MV-4-11 (cell line): ENCODE results near the gene AHNAK2.

Source experiments
- DNase-seq: peaks from one replicate; lab custom pipeline; 2025; lab: John Stamatoyannopoulos, UW

Gene AHNAK2

GRCh38 chr14:105012171-105012985 is 34.2 kb upstream of the AHNAK2 start:
- no peak for DNase-seq

- no peak for DNase-seq
These were observed 33.3 kb upstream of the AHNAK2 start for GRCh38 chr14:105011312-105011990.

DNA sequence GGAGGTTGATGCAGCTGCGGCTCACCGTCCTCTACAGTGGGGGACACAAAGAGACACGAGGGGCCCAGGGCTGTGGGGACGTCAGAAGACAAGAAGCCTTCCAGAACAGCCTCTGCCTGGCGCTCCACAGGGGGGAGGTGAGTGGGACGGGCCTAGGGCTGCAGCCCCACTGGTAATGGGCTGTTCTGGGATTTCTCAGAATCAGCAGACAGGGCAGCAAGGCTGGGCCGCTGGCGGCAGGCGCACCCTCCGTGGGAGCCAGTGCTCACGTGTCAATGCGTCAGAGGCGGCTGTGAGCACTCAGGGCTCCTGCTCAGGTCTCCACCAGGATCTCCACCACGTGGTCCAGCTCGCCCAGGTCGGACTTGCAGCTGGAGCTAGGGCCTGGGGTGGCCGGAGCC is 32.7 kb upstream of the AHNAK2 start:
- DNase-seq, result no peak

DNA sequence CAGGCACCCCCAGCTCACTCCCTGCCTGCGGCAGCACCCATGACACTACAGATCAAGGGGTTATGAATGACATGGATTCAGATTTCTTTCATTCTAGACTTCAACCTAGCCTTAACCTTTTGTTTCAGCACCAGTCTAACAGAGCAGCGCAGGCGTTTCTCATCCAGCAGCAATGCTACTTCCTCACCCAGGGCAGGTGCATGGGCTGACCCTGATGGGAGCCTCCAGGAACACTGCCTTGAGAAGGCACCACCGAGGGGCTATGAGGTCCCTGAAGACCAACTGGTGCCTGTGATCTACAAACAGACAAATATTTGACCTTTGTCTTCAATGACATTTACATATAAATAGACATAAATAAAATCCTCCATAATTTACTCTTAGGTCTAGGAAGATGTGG is 31.9 kb upstream of the AHNAK2 start:
- DNase-seq, result no peak

GRCh38 chr14:105007593-105008264 is 29.6 kb upstream of the AHNAK2 start:
- no peak for DNase-seq

- DNase-seq, result no peak
These were observed 28.8 kb upstream of the AHNAK2 start for GRCh38 chr14:105006831-105007592.

- DNase-seq, result no peak
These were observed 28.0 kb upstream of the AHNAK2 start for GRCh38 chr14:105005929-105006830.

DNA sequence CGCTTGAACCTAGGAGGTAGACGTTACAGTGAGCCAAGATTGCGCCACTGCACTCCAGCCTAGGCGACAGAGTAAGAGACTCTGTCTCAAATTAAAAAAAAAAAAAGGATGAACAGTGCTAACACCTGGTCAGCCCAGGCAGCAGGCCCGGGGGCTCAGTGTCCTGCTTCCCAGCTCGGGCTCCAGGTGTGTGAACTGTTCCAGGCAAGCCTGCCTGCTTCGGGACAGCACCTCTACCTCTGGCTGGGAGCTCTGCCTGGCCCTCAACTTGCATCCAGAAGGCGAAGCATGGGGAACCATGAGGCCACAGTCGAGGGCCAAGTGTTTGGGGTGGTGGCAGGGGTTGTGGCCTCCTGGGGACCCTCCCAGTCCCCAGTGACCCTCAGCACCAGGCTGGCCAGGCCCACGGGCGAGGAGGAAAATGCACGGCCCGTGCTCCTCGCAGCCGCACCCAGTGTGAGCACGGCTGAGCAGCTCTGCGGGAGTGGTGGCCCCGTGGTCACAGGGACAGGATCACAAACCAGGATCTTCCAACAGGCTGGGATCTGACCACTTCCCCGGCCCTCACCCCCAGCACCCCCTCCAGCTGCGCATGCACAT is 27.3 kb upstream of the AHNAK2 start:
- DNase-seq, result no peak

DNA sequence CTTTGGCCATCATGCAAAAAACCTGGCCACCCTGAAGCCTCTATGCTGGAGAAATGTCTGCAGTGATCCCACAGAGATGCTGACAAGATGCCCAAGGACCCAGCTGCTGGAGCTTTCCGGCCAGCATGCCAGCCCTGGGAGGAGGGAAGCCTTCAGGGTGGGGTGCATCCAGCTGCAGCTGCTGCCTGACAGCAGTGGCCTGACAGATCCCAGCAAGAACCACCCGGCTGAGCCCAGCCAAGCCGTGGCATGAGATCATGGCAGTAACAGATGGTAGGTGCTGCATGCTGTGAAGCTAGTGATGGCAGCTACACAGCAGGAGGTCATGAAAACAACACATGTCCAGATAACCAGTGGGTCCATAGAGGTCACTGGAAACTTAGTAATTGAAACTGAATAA is 21.2 kb upstream of the AHNAK2 start:
- no peak for DNase-seq

- DNase-seq, result no peak
These were observed 20.6 kb upstream of the AHNAK2 start for GRCh38 chr14:104998801-104999200.

GRCh38 chr14:104996483-104996882 is 18.3 kb upstream of the AHNAK2 start:
- DNase-seq, result no peak

DNA sequence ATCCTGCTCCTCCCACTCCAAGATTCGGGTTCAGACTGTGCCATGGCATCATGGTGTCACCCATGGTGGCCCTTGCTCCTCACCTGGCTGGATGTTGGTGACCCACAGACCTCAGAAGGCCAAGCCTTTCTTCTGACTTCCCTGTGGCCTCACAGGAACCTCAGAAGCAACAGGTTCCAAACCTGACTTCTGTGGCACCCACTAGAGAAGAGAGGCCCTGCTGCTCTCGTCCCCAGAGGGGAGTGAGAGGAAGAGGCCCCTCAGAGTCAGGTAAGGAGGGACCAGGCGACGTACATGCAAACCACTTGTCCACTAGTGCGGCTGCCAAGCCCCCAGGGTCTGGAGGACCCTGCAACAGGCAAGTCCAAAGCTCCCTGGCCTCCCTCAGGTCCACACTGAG is 17.9 kb upstream of the AHNAK2 start:
- DNase-seq, result no peak

DNA sequence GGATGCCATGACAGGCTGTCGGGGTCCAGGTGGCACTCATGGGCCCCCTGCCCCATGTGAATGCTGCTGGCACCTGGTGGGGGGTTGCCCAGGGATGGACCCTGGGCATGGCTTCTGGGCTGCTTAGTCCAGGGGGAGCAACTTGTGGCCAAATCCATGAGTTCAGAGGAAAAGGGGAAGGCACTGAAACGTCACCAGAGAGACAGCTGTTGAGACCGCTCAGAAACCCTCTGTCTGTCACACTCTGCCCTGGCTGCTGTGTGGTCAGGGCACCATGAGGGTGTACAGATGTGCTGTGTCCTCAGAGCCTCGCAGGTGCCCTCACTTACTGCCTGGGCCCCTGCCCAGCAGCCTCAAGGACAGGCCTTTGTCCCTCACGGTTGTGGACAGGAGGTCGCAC is 16.8 kb upstream of the AHNAK2 start:
- DNase-seq, result no peak

- peak; percentile 21 for DNase-seq
These were observed 15.8 kb upstream of the AHNAK2 start for GRCh38 chr14:104993808-104994591.

DNA sequence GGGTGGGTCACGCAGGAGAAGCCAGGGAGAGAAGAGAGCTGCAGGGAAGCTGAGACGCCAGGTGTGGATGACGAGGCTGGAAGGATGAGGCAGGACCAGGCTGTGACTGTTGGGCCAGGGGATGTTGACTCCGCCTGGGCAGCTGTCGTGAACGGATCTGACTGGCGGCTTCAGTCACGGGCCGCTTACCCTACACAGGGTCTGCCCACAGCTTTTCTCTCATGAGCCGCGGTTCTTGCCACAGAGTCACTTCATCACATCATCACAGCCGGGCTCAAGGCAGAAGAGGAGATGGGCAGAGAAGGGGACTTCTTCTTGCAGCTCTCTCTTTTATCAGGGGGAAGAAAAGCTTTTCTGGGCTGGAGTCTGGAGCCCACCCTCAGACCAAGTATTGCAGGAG is 15.1 kb upstream of the AHNAK2 start:
- no peak for DNase-seq

DNA sequence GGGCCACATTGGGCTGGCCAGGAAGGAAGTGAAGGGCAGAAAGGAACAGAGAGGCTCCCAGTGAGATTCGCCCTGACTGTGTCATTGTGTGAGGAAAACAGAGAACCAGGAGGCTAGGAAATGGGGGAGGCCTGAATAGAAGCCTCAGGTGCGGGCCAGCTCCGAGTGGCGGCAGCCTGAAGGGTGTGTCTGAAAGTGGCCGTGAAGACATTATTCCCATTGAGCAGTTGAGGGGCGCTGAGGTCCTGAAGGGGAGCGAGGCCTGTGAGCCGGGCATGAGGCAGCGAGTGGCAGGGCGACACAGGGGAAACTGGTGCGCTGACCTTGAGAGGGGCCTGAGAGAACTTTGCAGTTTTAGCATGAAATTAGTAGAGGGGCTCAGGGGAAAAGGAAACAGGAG is 14.3 kb upstream of the AHNAK2 start:
- DNase-seq, result no peak

- DNase-seq, result no peak
These were observed 13.7 kb upstream of the AHNAK2 start for GRCh38 chr14:104991896-104992230.

DNA sequence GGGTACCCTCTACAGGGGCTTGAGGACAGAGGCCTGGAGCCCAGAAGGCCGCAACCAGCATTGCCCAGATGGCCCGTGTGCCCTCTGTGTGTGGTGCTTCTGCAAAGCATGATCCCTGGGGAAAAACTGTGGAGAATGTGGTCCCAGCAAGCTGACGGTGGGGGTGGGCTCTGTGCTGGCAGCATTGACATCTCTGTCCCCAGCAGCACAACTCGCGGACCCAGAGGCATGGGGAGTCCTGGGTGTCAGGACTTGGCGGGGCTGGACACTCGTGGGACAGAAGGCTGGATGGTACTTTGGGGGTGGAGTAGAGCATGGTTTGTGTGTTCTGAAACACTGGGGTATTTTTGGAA is 11.8 kb upstream of the AHNAK2 start:
- no peak for DNase-seq

GRCh38 chr14:104989236-104989950 is 11.2 kb upstream of the AHNAK2 start:
- no peak for DNase-seq
